CD4-positive, alpha-beta T cell treated with Interleukin-15 for 4 hours (primary cell): ENCODE data around the gene GRM4.

ENCODE experiments used
- DNase-seq: peaks from one replicate; pipeline ENCODE4 v3.0.0-alpha.2; 2020; ENCODE audit warnings: low spot score

The GRM4 gene

DNA sequence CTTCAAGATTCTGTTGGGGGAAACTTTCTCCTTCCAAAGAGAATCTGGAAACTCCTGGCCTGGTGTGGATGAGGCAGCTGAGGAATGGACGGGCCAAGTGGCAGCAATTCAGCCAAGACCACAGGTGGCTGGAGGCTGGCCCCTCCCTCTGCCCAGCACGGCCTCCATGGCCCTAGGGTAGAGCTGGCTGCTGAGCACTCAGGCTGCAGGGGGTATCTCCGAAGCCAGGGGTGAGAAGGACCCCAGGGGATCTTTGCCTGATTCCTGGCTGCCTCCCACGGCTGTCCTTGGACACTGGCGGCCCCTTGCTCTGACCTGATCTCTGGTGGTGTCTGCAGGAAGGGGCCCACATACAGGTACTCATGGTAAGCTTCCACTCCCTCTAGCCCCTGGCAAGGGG, 39.0 kb downstream of the GRM4 start:
- DNase-seq = no peak

DNA sequence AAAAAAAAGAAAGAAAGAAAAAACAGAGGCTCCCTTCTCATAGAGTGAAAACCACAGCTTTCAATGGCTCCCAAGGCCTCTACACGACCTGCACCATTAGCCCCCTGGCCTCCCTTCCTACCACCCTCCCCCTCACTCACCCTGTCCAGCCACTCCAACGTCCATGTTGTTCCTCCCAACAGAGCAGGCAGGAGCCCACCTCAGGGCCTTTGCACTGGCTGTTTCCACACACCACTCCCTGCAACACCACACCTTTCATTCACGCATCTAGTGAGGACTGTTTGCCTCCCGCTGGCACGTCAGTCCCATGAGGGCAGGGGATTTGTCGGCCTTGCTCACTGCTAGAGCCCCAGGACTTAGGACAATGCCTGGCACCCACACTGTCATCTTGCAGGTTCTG, 39.5 kb downstream of the GRM4 start:
- DNase-seq = no peak

DNA sequence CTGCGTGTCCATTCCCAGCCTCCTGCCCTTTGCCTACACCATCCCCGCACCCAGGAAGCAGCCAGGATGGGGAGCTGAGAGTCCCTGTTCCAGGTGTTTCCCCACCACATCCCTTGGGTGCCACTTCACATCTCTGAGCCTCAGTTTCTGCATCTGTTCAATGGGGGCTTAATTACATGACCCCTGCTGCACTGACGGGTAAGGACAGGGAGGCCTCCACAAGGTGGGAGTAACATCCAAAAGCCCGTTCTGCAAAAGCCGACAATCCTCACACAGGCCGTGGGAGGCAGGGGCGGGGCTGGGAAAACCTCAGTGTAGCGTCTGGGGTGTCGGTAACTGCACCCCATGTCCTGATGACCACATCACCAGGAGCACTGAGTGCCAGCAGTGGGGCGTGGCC, 41.3 kb downstream of the GRM4 start:
- no peak for DNase-seq

DNA sequence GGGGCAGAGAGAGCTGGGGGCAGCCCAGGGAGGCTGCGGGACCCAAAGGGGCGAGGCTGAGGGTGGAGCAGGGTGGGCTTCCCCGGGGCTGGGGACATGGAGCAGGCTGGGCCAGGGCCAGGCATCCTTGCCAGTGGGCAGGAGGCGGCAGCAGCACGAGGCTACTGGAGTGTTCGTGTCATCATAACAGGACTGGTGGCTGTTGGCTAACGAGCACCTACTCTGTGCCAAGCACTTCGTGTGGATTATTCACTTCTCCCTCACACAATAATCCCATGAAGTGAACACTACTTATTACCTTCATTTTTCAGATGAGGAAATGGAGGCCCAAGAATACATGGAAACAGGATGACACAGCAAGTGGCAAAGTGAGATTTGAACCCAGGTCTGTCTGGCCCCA, 41.7 kb downstream of the GRM4 start:
- no peak for DNase-seq

DNA sequence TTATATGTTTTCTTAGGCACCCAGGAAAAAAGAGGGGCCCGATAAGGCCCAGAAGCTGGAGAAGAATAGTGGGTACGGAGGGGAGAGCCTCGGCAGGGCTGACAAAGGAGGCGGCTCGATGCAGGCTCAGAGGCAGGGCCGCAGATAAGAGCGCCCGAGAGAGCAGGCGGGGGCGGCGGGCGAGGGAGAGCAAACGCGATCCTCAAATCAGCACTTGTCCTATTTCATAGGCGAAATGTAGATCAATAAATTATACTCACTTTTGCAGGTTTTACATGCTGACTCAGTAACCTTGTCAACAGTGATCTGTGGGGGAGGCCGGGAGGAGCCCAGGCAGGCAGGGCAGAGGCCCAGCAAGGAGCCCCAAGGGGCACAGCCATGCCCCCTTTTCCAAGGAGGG, 42.6 kb downstream of the GRM4 start:
- no peak for DNase-seq

DNA sequence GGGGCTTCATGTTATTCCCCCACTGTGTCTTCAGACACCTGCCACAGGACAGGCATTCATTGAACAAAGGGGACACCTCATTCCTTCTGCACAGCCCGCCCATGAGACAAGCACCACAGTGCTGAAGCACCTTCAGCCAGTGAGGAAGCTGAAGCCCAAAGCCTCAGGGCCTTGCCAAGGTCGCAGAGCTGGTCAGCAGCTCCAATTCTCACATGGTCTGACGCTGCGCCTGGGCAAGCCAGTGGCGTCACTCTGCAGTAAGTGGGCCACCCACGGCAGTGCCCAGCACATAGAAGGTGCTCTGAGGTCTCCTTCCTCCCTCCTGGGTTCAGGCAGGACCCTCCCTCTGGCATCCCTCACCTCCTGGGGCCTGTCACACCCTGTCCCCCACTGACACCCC, 43.2 kb downstream of the GRM4 start:
- no peak for DNase-seq

DNA sequence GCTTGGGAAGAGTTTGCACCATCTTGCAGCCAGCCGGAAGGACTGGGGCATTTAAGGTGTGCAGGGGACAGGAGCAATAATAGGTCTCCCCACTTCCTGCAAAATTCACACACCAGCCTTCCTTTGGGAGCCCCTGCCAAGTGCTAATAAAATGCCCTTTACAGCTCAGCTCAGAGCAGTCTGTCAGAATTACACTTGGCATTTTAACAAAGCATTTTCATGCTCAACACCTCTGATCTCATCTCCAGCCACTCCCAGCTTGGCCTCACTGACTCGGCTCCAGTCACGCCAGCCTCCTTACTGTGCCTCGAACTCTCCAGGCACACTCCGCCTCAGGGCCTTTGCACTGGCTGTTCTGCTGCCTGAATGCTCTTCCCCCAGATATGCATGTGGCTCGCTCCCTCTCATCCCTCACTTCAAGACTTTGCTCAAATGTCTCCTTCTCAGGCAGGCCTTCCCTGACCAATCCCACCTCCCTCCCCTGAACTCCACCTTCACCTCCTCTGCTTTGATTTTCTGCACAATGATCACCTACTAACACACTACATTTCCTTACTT, 43.7 kb downstream of the GRM4 start:
- no peak for DNase-seq

DNA sequence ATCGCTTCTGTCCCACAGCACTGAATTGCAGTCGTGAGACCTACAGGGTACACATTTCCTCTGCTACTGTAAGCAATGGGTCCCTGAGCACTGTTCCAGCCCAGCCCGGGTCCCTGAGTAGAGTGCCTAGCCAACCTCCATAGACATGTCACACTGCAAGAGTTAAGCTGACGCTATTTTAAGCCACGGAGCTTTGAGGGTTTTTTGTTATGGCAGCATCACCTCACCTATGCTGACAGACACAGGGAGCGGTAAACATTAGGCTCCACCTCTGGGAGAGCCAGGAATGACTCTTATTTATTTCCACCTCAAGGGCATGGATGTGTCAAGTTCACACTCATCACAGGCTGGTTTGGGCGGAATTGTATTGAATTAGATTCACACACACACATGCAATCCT, 45.1 kb downstream of the GRM4 start:
- DNase-seq = no peak

DNA sequence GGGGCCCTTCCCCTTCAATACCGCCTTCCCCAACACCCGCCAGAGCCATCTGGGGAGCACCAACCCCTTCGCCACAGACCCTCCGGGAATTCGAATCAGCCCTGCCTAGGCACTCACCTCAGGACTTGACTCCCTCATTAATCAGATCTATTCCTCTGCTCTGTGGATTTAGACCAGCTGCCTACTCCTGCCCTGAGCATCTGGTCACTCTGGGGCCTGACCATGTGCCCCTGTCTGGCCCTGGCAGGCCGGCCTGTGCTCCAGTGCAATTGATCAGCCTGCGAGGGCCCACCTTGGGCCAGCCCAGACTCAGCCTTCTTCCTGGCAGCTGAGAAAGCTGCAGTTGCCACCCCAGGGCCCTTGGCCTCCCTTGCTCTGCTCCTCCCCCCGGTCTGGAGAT, 46.0 kb downstream of the GRM4 start:
- DNase-seq = no peak

DNA sequence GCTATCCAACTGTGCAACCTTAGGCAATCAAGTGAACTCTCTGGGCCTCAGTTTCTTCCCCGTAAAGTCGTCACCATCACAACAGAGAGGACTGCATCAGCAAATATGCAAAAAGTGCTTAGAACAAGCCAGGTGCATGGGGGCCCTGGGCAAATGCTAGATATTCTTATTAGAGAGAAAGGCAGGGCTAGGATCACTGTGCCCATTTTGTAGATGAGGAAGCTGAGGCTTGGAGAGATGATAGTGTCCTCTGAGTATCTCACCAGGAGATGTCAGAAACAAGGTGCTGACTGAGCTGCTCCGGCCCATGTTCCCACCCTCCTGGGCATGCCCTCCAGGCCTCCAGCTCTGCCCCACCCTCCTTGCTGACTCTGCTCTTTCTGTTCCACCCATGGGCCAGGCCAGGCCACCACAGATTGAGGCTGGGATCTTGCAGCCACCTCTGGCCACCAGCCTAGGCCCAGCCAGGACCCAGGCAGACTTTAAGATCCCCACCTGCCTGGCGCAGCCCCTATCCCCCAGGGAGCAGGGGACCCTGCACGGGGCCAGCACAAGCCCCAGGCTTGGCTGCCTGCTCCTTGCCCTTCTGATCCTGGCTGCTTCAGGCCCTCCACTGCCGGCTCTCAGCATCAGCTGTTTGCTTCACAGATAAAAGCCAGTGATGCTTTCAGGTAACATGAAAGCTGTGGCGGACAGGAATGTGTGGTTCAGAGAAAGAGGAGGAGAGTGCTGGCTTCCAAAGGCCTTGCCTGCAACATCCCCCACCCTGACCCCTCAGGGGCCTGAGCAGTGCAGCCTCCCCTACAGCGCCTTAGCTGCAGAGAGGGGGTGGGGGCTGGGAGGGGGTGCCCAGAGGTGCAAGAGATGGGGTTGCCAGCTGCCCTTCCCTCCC, 47.6 kb downstream of the GRM4 start:
- no peak for DNase-seq

DNA sequence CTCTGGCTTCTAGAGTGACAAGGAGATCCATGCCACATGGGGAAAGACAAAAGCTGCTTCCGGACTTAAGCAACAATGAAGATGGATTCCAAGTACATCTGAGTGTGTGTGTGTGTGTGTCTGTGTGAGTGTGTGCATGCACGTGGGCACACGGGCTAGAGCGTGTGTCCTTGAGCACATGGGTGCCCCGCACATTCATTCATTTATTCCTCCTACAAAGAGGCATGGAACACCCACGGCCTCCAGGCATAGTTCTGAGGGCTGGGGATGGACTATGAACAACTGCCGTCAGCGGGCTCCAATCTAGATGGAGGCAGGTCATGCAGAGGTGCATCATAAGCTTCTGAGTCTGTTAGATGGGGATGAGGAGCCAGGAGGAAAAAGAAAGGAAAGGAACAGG, 49.1 kb downstream of the GRM4 start:
- DNase-seq = no peak

DNA sequence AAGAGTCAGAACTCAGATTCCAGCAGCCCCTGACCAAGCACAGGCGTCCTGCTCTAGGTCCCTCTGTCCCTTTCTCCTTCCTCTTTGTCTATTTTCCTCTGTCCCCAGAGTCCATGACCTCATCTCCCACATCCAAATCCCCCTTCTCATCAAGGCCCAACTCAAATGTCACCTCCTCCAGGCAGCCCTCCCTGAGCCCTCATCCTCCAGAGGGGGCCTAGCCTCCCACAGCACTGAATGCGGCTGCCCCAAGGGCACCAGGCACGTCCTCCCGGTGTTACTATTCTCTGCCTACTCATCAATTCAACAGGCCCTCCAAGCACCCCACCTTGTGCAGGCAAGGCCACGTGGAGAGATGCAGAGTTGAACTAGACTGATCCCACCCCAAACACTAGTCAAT, 49.7 kb downstream of the GRM4 start:
- DNase-seq = no peak

DNA sequence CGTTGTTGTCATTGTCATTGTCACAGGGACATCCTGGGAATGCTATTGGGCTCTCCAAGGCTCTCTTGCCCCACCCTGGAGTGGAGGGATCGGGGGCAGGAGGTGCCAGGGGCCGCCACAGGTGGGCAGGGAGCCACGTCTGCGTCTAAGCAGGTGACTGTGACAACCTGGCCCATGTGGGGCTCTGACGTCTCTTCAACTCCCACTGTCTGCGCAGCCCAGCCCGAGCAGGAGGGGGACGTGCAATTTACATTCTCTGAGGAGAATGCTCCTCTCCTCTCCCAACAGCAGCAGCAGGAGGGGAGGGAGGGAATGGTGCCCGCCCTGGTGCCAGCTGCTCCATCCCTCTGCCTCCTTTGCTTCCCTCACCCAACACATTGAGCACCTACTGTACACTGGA, 50.1 kb downstream of the GRM4 start:
- no peak for DNase-seq

DNA sequence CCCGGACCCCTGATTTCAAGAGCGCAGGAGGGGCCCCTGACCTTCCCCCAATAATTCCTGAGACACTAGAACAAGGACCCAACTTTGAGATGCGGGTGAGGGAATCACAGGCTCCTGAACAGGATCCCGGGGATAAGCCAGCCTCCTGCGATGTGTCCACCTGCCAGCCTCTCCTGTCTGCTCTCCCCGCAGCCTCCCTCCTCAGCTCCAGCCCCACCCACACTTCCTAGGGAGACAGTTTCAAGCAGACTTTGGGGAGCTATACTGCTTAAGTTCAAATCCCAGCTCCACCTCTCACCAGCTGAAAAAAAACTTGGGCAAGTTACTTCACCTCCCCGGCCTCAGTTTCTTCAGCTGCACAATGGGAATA, 50.8 kb downstream of the GRM4 start:
- no peak for DNase-seq

DNA sequence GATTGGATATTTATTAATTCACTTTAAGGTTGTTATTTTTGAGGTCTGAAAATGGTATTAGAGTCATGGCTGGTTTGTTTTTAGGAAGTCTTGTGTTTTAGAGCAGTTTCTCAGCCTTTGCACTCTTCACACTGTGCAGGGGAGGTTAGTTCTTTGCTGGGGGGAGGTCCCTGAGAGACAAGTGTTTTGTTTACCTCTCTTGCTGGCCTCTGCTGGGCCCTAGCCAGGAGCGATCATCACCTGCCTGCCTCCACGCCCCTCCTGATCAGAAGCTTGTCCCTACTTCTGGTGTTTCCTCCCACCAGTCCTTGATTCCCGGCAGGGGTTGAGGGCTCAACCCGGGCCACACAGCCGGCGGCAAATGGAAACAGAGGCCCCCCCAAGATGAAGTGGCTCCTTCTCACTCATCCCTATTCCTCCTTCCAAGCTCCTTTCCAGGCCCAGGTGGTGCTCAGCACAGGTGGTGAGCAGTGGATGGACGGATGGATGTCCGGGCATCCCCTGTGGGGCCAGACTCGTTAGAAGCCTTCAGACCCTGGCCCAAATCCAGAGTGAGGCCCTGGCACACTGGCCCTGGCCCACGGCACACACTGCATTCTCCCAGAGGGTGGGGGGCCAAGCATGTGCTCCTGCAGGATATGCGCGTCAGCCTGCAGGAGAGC, 51.3 kb downstream of the GRM4 start:
- no peak for DNase-seq

DNA sequence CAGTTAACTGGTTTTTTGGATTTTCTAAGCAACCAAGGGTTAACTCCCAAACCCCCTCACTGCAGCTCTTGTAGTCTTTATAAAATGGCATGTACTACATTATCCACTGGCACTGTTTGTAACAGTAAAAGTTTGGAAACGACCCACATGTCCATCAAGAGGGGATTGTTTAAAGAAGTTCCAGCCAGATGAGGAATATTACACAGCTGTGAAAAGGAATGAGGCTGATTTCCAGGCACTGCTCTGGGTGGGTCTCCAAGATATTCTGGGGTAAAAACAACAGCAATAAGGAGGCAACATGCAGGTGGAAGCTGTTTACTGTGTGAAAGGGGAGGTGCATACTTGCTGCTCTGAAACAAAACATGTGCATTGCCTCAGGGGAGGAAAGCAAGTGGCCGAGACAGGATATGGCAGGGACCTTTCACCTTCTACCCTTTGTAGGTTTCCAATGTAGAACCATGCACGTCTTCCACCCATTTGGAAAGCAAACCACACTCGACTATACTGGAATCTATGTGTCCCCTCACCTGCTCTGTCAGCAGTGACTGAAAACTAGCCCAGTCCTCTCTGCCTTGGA, 51.9 kb downstream of the GRM4 start:
- no peak for DNase-seq

DNA sequence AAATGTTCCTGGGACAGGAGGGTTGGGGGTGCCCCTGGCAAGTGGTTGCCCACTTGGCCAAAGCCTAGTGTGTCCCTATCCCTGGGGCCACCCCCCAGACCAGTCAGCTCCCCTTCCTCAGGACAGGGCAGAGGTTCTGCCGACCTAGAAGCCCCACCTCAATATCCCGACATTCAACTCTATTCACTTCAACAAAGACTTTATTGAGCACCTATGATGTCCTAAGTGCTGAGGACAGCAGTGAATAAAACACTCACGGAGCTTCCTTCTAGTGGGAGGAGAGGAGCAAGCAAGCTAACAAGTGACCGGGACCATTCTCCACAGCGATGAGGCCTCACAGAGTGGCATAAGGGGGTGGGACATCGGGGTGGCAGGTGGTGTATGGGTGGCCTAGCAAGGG, 52.7 kb downstream of the GRM4 start:
- DNase-seq = no peak

DNA sequence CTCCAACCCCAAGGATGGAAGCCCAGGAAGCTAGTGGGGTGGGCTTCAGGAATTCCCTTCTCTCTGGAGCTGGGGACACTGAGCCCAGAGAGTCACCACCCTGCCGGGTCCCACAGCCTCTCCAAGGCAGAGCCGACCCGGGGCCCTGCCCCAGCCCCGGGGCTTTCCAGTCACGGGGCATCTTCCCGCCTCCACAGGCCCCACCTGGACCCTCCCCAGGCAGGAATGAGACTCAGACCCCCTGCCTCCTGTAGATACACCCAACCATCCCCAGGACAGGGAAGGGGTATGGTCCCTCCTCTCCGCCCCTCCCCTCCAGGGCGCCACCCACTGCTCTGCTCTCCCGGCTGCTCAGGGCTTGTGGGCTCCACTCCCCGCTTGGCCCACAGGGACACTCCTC, 53.3 kb downstream of the GRM4 start:
- DNase-seq = no peak

DNA sequence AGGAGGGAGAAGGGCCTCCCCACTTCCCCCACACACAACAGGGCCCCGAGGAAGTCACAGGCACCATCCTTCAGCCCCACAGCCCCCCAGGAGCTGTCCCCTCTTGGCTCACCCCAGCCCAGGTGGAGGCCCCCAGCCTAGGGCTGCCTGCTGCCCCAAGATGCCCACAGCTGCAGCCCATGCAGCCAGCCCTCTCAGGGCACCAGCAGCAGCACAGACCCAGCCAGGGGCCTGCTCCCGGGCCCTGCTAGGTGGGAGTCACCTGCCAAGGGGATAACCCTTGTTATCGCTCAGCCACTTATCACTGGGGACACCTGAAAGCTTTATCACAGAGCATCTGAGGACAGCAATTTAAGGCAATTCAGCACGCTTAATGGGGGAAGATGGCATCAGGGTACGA, 55.0 kb downstream of the GRM4 start:
- no peak for DNase-seq

DNA sequence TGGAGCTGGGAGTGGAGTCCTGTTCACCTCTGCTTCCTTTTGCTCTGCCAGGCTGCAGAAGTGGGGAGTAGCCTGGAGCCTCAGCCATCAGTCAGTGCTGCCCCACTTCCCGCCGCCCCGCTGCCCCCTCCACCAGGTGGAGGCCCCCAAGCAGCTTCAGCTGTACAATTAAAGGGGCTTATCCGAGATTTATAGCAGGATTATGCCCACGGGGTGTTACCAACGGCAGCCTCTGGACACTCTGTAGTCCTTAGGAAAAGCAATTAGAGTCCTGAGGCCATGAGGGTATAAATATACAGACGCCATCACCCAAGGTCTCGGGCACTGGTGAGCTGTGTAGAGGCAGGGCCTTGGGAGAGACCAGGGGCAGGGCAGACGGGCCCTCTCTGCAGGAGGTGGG, 55.4 kb downstream of the GRM4 start:
- no peak for DNase-seq

DNA sequence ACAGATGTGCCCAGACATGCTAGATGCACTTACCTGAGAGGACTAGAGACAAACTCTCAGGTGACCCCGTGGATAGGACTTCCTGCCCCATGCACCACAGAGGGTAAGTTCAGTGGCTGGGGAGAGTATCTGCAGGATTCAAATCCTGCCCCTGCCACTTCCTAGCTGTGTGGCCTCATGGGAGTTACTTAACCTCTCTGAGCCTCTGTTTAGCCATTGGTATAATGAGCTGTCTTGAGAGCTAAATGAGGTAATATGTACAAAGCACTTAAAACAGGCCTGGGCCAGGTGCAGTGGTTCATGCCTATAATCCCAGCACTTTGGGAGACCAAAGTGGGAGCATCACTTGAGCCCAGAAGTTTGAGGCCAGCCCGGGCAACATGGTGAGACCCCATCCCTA, 59.3 kb downstream of the GRM4 start:
- DNase-seq = no peak

DNA sequence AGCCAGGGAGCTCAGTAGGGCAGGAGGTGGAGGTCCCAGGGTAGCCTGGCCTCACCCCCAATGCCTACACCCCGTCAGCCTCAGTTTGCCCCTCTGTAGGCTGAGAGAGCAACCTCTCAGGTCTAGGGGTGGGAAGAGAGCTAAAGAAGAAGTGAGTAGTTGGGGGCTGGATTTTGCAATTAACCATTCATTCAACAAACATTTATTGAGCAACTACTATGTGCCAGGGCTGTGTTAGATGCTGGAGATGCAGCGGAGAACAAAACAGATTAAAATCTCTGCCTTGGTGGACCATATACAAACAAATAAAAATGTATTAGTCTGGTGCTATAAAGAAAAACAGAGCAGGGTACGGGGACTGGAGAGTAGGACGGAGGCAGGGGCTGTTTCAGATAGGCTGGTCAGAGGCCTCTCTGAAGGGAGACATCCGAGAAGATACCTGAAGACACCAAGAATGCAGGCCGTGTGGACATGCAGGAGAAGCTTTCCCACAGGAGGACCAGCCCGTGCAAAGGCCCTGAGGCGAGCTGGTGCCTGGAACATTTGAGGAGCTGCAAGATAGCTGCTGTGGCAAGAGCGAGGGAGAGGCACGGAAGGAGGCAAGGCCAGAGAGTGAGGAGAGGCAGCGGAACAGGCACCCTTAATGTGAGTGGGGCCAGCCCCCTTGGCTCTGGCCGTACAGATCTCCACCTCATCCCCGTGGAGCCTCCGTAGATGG, 60.3 kb downstream of the GRM4 start:
- DNase-seq = no peak
